ENCODE results near the gene KRT17. TPM values are rescaled to one million over a fixed set of nuclear protein-coding genes. Genes with fewer than 3 reads are reported as not detected.
"Not testable (repeated sequence)": the region's sequence is repeated elsewhere in the genome, so short reads cannot be mapped to it uniquely, and the experiment has no call there.

KRT17 gene
- polyA plus RNA-seq, 1 donor from 2014 or later, result not detected

GRCh38 chr17:41612376-41613160, 11.8 kb downstream of the KRT17 start, which contains the start of gene KRT16:
KRT16 (minus strand) TSS chr17:41612767; CDS start chr17:41612688, 79 bp downstream.
- H3K9me2 ChIP-seq (ENCODE audit: insufficient read depth, low read length); H3K9me3 ChIP-seq (ENCODE audit: low read length); H3K27me3 ChIP-seq (ENCODE audit: insufficient read depth, low read depth, low read length); H3K9ac ChIP-seq (ENCODE audit: low read length); H3K4me3 ChIP-seq (ENCODE audit: low read length); H3F3A ChIP-seq (ENCODE audit: insufficient read depth, low read length, poor library complexity, severe bottlenecking); H2AFZ ChIP-seq (ENCODE audit: low read depth, low read length); H3K36me3 ChIP-seq (ENCODE audit: insufficient read depth, low read length); H3K79me2 ChIP-seq (replicated peaks; ENCODE audit: insufficient read depth, low read length); H3K4me2 ChIP-seq (ENCODE audit: low read length); H3K27ac ChIP-seq (ENCODE audit: low read length); H4K20me1 ChIP-seq (ENCODE audit: insufficient read depth): not testable (repeated sequence)

GRCh38 chr17:41610965-41611640, 13.3 kb downstream of the KRT17 start:
- H3K36me3 ChIP-seq (ENCODE audit: insufficient read depth, low read length), result no peaks in the 10 kb centered on the region
- H3K79me2 ChIP-seq (replicated peaks; ENCODE audit: insufficient read depth, low read length), result no peaks in the 10 kb centered on the region
- H3K4me3 ChIP-seq (ENCODE audit: low read length), result no peak overlapping the region
- H3F3A ChIP-seq (ENCODE audit: insufficient read depth, low read length, poor library complexity, severe bottlenecking), result no peaks in the 10 kb centered on the region
- TF ChIP-seq SMC3 (conservative IDR thresholded peaks at IDR 0.05; ENCODE audit: poor library complexity) (no peak), CTCF (IDR thresholded peaks at IDR 0.05; ENCODE audit: poor library complexity, severe bottlenecking) (no peak), REST (IDR thresholded peaks at IDR 0.05; ENCODE audit: borderline replicate concordance) (no peak), EP300 (conservative IDR thresholded peaks at IDR 0.05; ENCODE audit: poor library complexity, severe bottlenecking) (no peak)
- H4K20me1 ChIP-seq (ENCODE audit: insufficient read depth), result no peaks in the 10 kb centered on the region
- no peaks in the 10 kb centered on the region for H3K27me3 ChIP-seq (ENCODE audit: insufficient read depth, low read depth, low read length)
- H3K9me2 ChIP-seq (ENCODE audit: insufficient read depth, low read length), result no peaks in the 10 kb centered on the region
- H3K27ac ChIP-seq (ENCODE audit: low read length), result no peak overlapping the region
- H3K9ac ChIP-seq (ENCODE audit: low read length), result no peak overlapping the region
- H3K9me3 ChIP-seq (ENCODE audit: low read length), result no peaks in the 10 kb centered on the region
- no peak overlapping the region for H2AFZ ChIP-seq (ENCODE audit: low read depth, low read length)
- no peak overlapping the region for H3K4me2 ChIP-seq (ENCODE audit: low read length)

GRCh38 chr17:41610061-41610517, 14.3 kb downstream of the KRT17 start:
- not testable (repeated sequence) for H3K4me2 ChIP-seq (ENCODE audit: low read length); H3K79me2 ChIP-seq (replicated peaks; ENCODE audit: insufficient read depth, low read length); H3K9me3 ChIP-seq (ENCODE audit: low read length); H4K20me1 ChIP-seq (ENCODE audit: insufficient read depth); H3F3A ChIP-seq (ENCODE audit: insufficient read depth, low read length, poor library complexity, severe bottlenecking); H3K9me2 ChIP-seq (ENCODE audit: insufficient read depth, low read length); H3K36me3 ChIP-seq (ENCODE audit: insufficient read depth, low read length); H3K9ac ChIP-seq (ENCODE audit: low read length); H2AFZ ChIP-seq (ENCODE audit: low read depth, low read length); H3K27ac ChIP-seq (ENCODE audit: low read length); H3K27me3 ChIP-seq (ENCODE audit: insufficient read depth, low read depth, low read length); H3K4me3 ChIP-seq (ENCODE audit: low read length)

- not testable (repeated sequence) for H3K4me3 ChIP-seq (ENCODE audit: low read length); H3K27me3 ChIP-seq (ENCODE audit: insufficient read depth, low read depth, low read length); H3K9me2 ChIP-seq (ENCODE audit: insufficient read depth, low read length); H4K20me1 ChIP-seq (ENCODE audit: insufficient read depth); H3K27ac ChIP-seq (ENCODE audit: low read length); H3F3A ChIP-seq (ENCODE audit: insufficient read depth, low read length, poor library complexity, severe bottlenecking); H3K4me2 ChIP-seq (ENCODE audit: low read length); H2AFZ ChIP-seq (ENCODE audit: low read depth, low read length); H3K36me3 ChIP-seq (ENCODE audit: insufficient read depth, low read length); H3K9ac ChIP-seq (ENCODE audit: low read length); H3K9me3 ChIP-seq (ENCODE audit: low read length); H3K79me2 ChIP-seq (replicated peaks; ENCODE audit: insufficient read depth, low read length)
These were observed 17.4 kb downstream of the KRT17 start for GRCh38 chr17:41606930-41607329.

Measured in neural cell (in vitro differentiated cells).